K562 (cell line): ENCODE results near the gene ETHE1. TPM values are rescaled to one million over a fixed set of nuclear protein-coding genes. Genes with fewer than 3 reads are reported as not detected.

ENCODE experiments used
- ATAC-seq: fragments of 200-7000 bp; cut with Tn5 transposase; 3 replicates; pipeline ENCODE4 v1.9.1; 2020; ENCODE audit warnings: moderate library complexity
- BruUV-seq: library from RNA; stranded (reverse); fragments of 400-500 nt; replicated peaks from 2 replicates; lab custom pipeline; 2021; lab: Mats Ljungman, UMichigan
- CTCF ChIA-PET: fragments of 300-600 bp; formaldehyde crosslinking; extraction: SDS; loops from one replicate; lab custom pipeline; 2021; ENCODE audit warnings: low intra/inter-chr PET ratio; lab: Yijun Ruan, JAX
- POLR2A ChIA-PET: fragments of 300-600, 350-650 bp; sonication (Branson Sonifier 250); formaldehyde crosslinking; extraction: SDS; loops from one replicate; lab custom pipeline; 2021; ENCODE audit warnings: antibody characterized with exemption, inconsistent platforms; lab: Yijun Ruan, JAX
- DNase-seq, 4 experiments: peaks; one replicate each; pipeline versions ENCODE4 v3.0.0 to v3.0.0-alpha.2; 2011 to 2018; ENCODE audit warnings: low spot score in 3 of 4, mixed read lengths in 3 of 4; ENCODE audit errors: extremely low read depth in 1 of 4
- FAIRE-seq: peaks from 2 replicates; lab custom pipeline; 2011; peaks lifted over from hg19 to GRCh38; lab: Jason Lieb, UNC
- H2AFZ ChIP-seq: 2 replicates; pipeline ENCODE4 v1.6.0; 2011; ENCODE audit warnings: low read depth, low read length, control low read depth, inconsistent platforms
- H3K27ac ChIP-seq: fragments of 200-600 bp; 3 replicates; pipeline ENCODE4 v1.8.0; 2011; ENCODE audit warnings: low read depth, mild to moderate bottlenecking, control low read depth, inconsistent platforms, low read length, moderate library complexity, mixed read lengths; ENCODE audit errors: extremely low read depth
- H3K27me3 ChIP-seq, 2 experiments: fragments of 300-600 bp in 1 of 2; 2 replicates in 1 of 2; 3 replicates in 1 of 2; pipeline versions ENCODE4 v1.6.0 to v1.8.0; 2011; ENCODE audit warnings: inconsistent platforms in 2 of 2, low read length in 2 of 2, mild to moderate bottlenecking in 1 of 2, mixed read lengths in 1 of 2, moderate library complexity in 1 of 2; ENCODE audit not compliant: control insufficient read depth in 2 of 2, insufficient read depth in 2 of 2
- H3K36me3 ChIP-seq: fragments of 300-600 bp; 3 replicates; pipeline ENCODE4 v1.8.0; 2011; ENCODE audit warnings: mild to moderate bottlenecking, low read length, inconsistent platforms; ENCODE audit not compliant: control insufficient read depth, insufficient read depth
- H3K4me1 ChIP-seq, 2 experiments: fragments of 200-600 bp in 1 of 2; replicated peaks in 1 of 2; 2 replicates in 1 of 2; 3 replicates in 1 of 2; pipeline versions ENCODE4 v1.5.1 to v1.8.0; 2011; ENCODE audit warnings: inconsistent platforms in 2 of 2, low read length in 2 of 2, mild to moderate bottlenecking in 1 of 2, mixed read lengths in 1 of 2, moderate library complexity in 1 of 2; ENCODE audit not compliant: control insufficient read depth in 2 of 2, insufficient read depth in 2 of 2
- H3K4me2 ChIP-seq: 2 replicates; pipeline ENCODE4 v1.6.1; 2011; ENCODE audit warnings: low read length, control low read depth, inconsistent platforms, mixed read lengths; ENCODE audit not compliant: insufficient read depth
- H3K4me3 ChIP-seq: fragments of 200-600 bp; sonication (generic), shearing (Covaris generic); 2 replicates; pipeline ENCODE4 v1.5.1; 2016; ENCODE audit warnings: control low read depth, inconsistent platforms
- H3K79me2 ChIP-seq: fragments of 200-600 bp; 3 replicates; pipeline ENCODE4 v1.8.0; 2011; ENCODE audit warnings: low read length, inconsistent platforms; ENCODE audit not compliant: control insufficient read depth, insufficient read depth
- H3K9ac ChIP-seq, 2 experiments: 2 replicates each; pipeline versions ENCODE4 v1.6.0 to v1.6.1; 2011; ENCODE audit warnings: low read depth in 2 of 2, low read length in 2 of 2, control low read depth in 1 of 2, inconsistent platforms in 1 of 2, mild to moderate bottlenecking in 1 of 2, mixed read lengths in 1 of 2; ENCODE audit not compliant: insufficient read depth in 1 of 2
- H3K9me1 ChIP-seq: one replicate; pipeline ENCODE4 v1.6.0; 2011; ENCODE audit warnings: inconsistent platforms, mild to moderate bottlenecking, low read length, moderate library complexity; ENCODE audit not compliant: control insufficient read depth, insufficient read depth
- H3K9me3 ChIP-seq: replicated peaks from 2 replicates; pipeline ENCODE4 v1.5.1; 2011; ENCODE audit warnings: low read depth, low read length, inconsistent platforms; ENCODE audit not compliant: control insufficient read depth, insufficient read depth
- H4K20me1 ChIP-seq: replicated peaks from 2 replicates; pipeline ENCODE4 v1.6.1; 2011; ENCODE audit warnings: low read length, inconsistent platforms, mixed read lengths; ENCODE audit not compliant: control insufficient read depth, insufficient read depth
- ADNP ChIP-seq: fragments of 200-800 bp; sonication (Bioruptor generic); IDR thresholded peaks from 2 replicates; pipeline ENCODE4 v1.6.1; 2016; ENCODE audit warnings: missing genetic modification characterization, missing compliant biosample characterization
- BCOR ChIP-seq: fragments of 450-650 bp; IDR thresholded peaks from 2 replicates; pipeline ENCODE4 v1.6.1; 2016
- BHLHE40 ChIP-seq: IDR thresholded peaks from 2 replicates; pipeline ENCODE4 v1.6.1; 2011; ENCODE audit warnings: low read length, improper control_type of control experiment
- C11orf30 ChIP-seq: fragments of 450-650 bp; IDR thresholded peaks from 2 replicates; pipeline ENCODE4 v1.6.1; 2016; ENCODE audit warnings: low read depth, mild to moderate bottlenecking
- CBFA2T3 ChIP-seq: fragments of 450-650 bp; IDR thresholded peaks from 2 replicates; pipeline ENCODE4 v1.6.1; 2017
- CBX3 ChIP-seq, 2 experiments: IDR thresholded peaks; 1 replicate in 1 of 2; 2 replicates in 1 of 2; pipeline ENCODE4 v1.6.1; 2012; ENCODE audit warnings: inconsistent platforms in 2 of 2, low read length in 2 of 2, borderline replicate concordance in 1 of 2, control low read depth in 1 of 2
- MAFK ChIP-seq: IDR thresholded peaks from 2 replicates; pipeline ENCODE4 v1.6.1; 2011; ENCODE audit warnings: low read length, improper control_type of control experiment
- MEF2D ChIP-seq: conservative IDR thresholded peaks from 2 replicates; pipeline ENCODE4 v1.6.1; 2016; ENCODE audit warnings: low read depth, missing genetic modification characterization, missing compliant biosample characterization
- MNT ChIP-seq, 2 experiments: fragments of 450-650 bp; conservative IDR thresholded peaks; 2 replicates each; pipeline ENCODE4 v1.6.1; 2017; ENCODE audit warnings: mild to moderate bottlenecking in 2 of 2, moderate library complexity in 2 of 2
- RBM22 ChIP-seq: fragments of 200-400 bp; formaldehyde crosslinking; IDR thresholded peaks from 2 replicates; pipeline ENCODE4 v1.6.1; 2018; ENCODE audit warnings: low read length, low read depth; ENCODE audit not compliant: poor library complexity, severe bottlenecking
- RBM25 ChIP-seq: fragments of 200-400 bp; formaldehyde crosslinking; IDR thresholded peaks from 2 replicates; pipeline ENCODE4 v1.6.1; 2018; ENCODE audit warnings: low read length, low read depth, moderate library complexity; ENCODE audit not compliant: severe bottlenecking
- RBM34 ChIP-seq: fragments of 200-400 bp; formaldehyde crosslinking; IDR thresholded peaks from 2 replicates; pipeline ENCODE4 v1.6.1; 2018; ENCODE audit warnings: low read length, borderline replicate concordance; ENCODE audit not compliant: insufficient read depth
- RFX7 ChIP-seq: fragments of 250-450 bp; sonication (Bioruptor Pico); IDR thresholded peaks from 2 replicates; pipeline ENCODE4 v1.5.1; 2021; ENCODE audit warnings: mild to moderate bottlenecking
- SAFB ChIP-seq: fragments of 200-400 bp; formaldehyde crosslinking; IDR thresholded peaks from 2 replicates; pipeline ENCODE4 v1.6.1; 2017; ENCODE audit warnings: low read depth, low read length, borderline replicate concordance
- SMARCA5 ChIP-seq: fragments of 450-650 bp; IDR thresholded peaks from 2 replicates; pipeline ENCODE4 v1.6.1; 2016
- XRCC3 ChIP-seq: fragments of 450-650 bp; IDR thresholded peaks from 2 replicates; pipeline ENCODE4 v1.6.1; 2017; ENCODE audit warnings: mild to moderate bottlenecking, moderate library complexity
- ZBTB2 ChIP-seq: fragments of 450-650 bp; IDR thresholded peaks from 2 replicates; pipeline ENCODE4 v1.6.1; 2016; ENCODE audit warnings: antibody characterized with exemption
- ZNF121 ChIP-seq: sonication (generic); formaldehyde crosslinking; conservative IDR thresholded peaks from 2 replicates; pipeline ENCODE4 v1.8.0; 2022; ENCODE audit warnings: missing genetic modification reagents
- ZNF766 ChIP-seq: fragments of 200-800 bp; sonication (Bioruptor generic); conservative IDR thresholded peaks from 2 replicates; pipeline ENCODE4 v1.6.1; 2016; ENCODE audit warnings: missing genetic modification characterization, missing compliant biosample characterization
- WGBS: fragments of 100-300 bp; shearing (Covaris generic); methylation state at CpG from one replicate; pipeline ENCODE4 v1.1.6; 2016; ENCODE audit warnings: low coverage, mixed read lengths; ENCODE audit not compliant: insufficient coverage; ENCODE audit errors: missing lambda C conversion rate; 5-methylcytosine and 5-hydroxymethylcytosine counted together
- in situ Hi-C: fragments of 300-500 bp; cut with MboI; formaldehyde crosslinking; loops from 4 replicates; pipeline ENCODE4 v1.15.0; 2018; ENCODE audit warnings: inconsistent platforms, mixed read lengths
- intact Hi-C: fragments of 100-400 bp; cut with micrococcal nuclease; formaldehyde crosslinking; loops from 2 replicates; pipeline ENCODE4 v1.14.2; 2022
- polyA plus RNA-seq, 8 experiments: library from polyadenylated mRNA; depleted of rRNA in 4 of 8; stranded (reverse) in 5 of 8; unstranded in 3 of 8; fragments of >200 nt; fragmentation: Nextera tagmentation in 2 of 8; fragmentation: Illumina TruSeq in 1 of 8; extraction: Ambion mirVana in 2 of 8; extraction: Trizol in 1 of 8; gene quantifications; 2 replicates each; pipeline versions ENCODE4 v1.2.1 to v1.2.3, GENCODE V29; 2011 to 2014; ENCODE audit warnings: inconsistent platforms in 1 of 8, missing spikeins in 1 of 8
- total RNA-seq, 7 experiments: library from RNA; depleted of rRNA in 6 of 7; stranded (reverse); fragments of >200 nt in 6 of 7; fragmentation: Illumina TruSeq in 2 of 7; extraction: Trizol in 2 of 7; gene quantifications; 2 replicates each; pipeline versions ENCODE4 v1.2.1 to v1.2.3, GENCODE V29; 2011 to 2021; ENCODE audit warnings: low replicate concordance in 1 of 7

Gene ETHE1
- total and polyA plus RNA-seq, 9 of the 15 experiments (the other 6 are each of a cell fraction or from before 2014, with no cell fraction given) = 2.9 to 21.0 (median 10.2) TPM

- no peak for TF ChIP-seq ZNF766 (CRISPR knock-in tag)
- TF ChIP-seq RBM22 = no peak
- TF ChIP-seq ZNF121 (CRISPR knock-in tag) = no peak
- TF ChIP-seq C11orf30 = no peak
- no peak for TF ChIP-seq MAFK
- no peak for TF ChIP-seq XRCC3
- TF ChIP-seq RBM34 = no peak
- TF ChIP-seq MEF2D (tag) = no peak
These were observed 24.6 kb upstream of the ETHE1 start (continued) for GRCh38 chr19:43551399-43552197.

GRCh38 chr19:43548706-43549105, 21.7 kb upstream of the ETHE1 start:
- no peaks in the 10 kb centered on the region for H3K9me3 ChIP-seq
- no peak for ATAC-seq
- no peak overlapping the region for H3K4me2 ChIP-seq
- H3K36me3 ChIP-seq = peaks cover 51% of the 10 kb centered on the region; the same call in 2 of the 3 replicates
- H3K4me1 ChIP-seq = peaks cover 0 to 5% of the 10 kb centered on the region in 2 experiments; a peak in 2 of 5 replicates
- intact Hi-C loops = no loop called here
- no peaks in the 10 kb centered on the region for H4K20me1 ChIP-seq
- no peaks in the 10 kb centered on the region for H3K9me1 ChIP-seq
- POLR2A ChIA-PET = no interaction called here
- BruUV-seq = no TSS peak
- H3K27me3 ChIP-seq = no peaks in the 10 kb centered on the region
- in situ Hi-C loops = no loop called here
- CTCF ChIA-PET = no interaction called here
- WGBS = 28% methylated on average over 2 of the region's 2 CpGs
- H3K9ac ChIP-seq = no peak overlapping the region
- H3K27ac ChIP-seq = no peak overlapping the region
- no peak overlapping the region for H3K4me3 ChIP-seq
- no peaks in the 10 kb centered on the region for H3K79me2 ChIP-seq
- no peak overlapping the region for H2AFZ ChIP-seq
- DNase-seq = peak in 2 of 4 experiments; percentile 43 to 45
- peak; percentile 49 for FAIRE-seq
- TF ChIP-seq BHLHE40 (0 out of 2 replicates have a peak, but pooled peaks have one; percentile 19), ADNP (tag) (peak; percentile 69), SAFB (no peak), ZBTB2 (no peak), RBM25 (peak; percentile 89), SMARCA5 (peak; percentile 59; the same call in 1 of the 2 replicates), RFX7 (CRISPR knock-in tag) (no peak), MNT (conservative IDR thresholded peaks at IDR 0.05) (0 out of 4 replicates have a peak, but pooled peaks of 1 of the 2 experiments have one; percentile 21), BCOR (peak; percentile 83), CBX3 (IDR thresholded peaks at IDR 0.05; ENCODE audit: borderline replicate concordance in 1 of 2, low read length in 2 of 2) (0 out of 3 replicates have a peak, but pooled peaks of 1 of the 2 experiments have one; percentile 27), CBFA2T3 (0 out of 2 replicates have a peak, but pooled peaks have one; percentile 2)
